H1 (cell line): Measurements from ENCODE around the gene CYB561D2. TPM values are rescaled to one million over a fixed set of nuclear protein-coding genes. Genes with fewer than 3 reads are reported as not detected.

Experiments
- CTCF ChIA-PET: fragments of 300-600 bp; sonication (Branson Sonifier 250); formaldehyde crosslinking; loops from one replicate; lab custom pipeline; 2021; ENCODE audit not compliant: partially characterized antibody; lab: Charles Lee
- POLR2A ChIA-PET: fragments of 300-600 bp; sonication (Branson Sonifier 250); formaldehyde crosslinking; loops from one replicate; lab custom pipeline; 2021; ENCODE audit warnings: inconsistent platforms; ENCODE audit not compliant: partially characterized antibody; lab: Charles Lee
- DNase-seq, 2 experiments: peaks; one replicate each; pipeline versions ENCODE4 v3.0.0 to v3.0.0-alpha.2; 2010 to 2022; ENCODE audit warnings: low spot score in 2 of 2, low read depth in 1 of 2, mixed read lengths in 1 of 2
- FAIRE-seq: peaks from 2 replicates; lab custom pipeline; 2011; peaks lifted over from hg19 to GRCh38; lab: Jason Lieb, UNC
- H2AFZ ChIP-seq: 2 replicates; pipeline ENCODE4 v1.8.1; 2012; ENCODE audit warnings: low read length, inconsistent platforms
- H2AK5ac ChIP-seq: 2 replicates; pipeline ENCODE4 v1.6.1; 2013; ENCODE audit warnings: low read depth, low read length
- H2BK120ac ChIP-seq: replicated peaks from 2 replicates; pipeline ENCODE3; 2013; ENCODE audit warnings: low read depth, low read length, inconsistent platforms
- H2BK12ac ChIP-seq: 2 replicates; pipeline ENCODE4 v1.6.1; 2013; ENCODE audit warnings: low read depth, low read length
- H2BK15ac ChIP-seq: 2 replicates; pipeline ENCODE4 v1.6.1; 2013; ENCODE audit warnings: low read length
- H2BK20ac ChIP-seq: 2 replicates; pipeline ENCODE4 v1.6.1; 2013; ENCODE audit warnings: low read length
- H2BK5ac ChIP-seq: 2 replicates; pipeline ENCODE4 v1.6.1; 2013; ENCODE audit warnings: low read depth, low read length
- H3K14ac ChIP-seq: 2 replicates; pipeline ENCODE4 v1.6.1; 2013; ENCODE audit warnings: inconsistent platforms; ENCODE audit not compliant: insufficient read length
- H3K18ac ChIP-seq: 2 replicates; pipeline ENCODE4 v1.6.1; 2013; ENCODE audit warnings: low read length; ENCODE audit errors: extremely low read depth
- H3K23ac ChIP-seq: 2 replicates; pipeline ENCODE4 v1.6.1; 2013; ENCODE audit warnings: inconsistent platforms; ENCODE audit not compliant: insufficient read length
- H3K23me2 ChIP-seq: 2 replicates; pipeline ENCODE4 v1.6.1; 2013; ENCODE audit warnings: low read depth, low read length
- H3K27ac ChIP-seq: 2 replicates; pipeline ENCODE4 v1.6.1; 2011; ENCODE audit warnings: low read depth, low read length, inconsistent platforms
- H3K27me3 ChIP-seq, 4 experiments: replicated peaks in 1 of 4; 1 replicate in 1 of 4; 2 replicates in 3 of 4; pipeline versions ENCODE4 v1.6.1 to v1.8.1; 2011 to 2013; ENCODE audit warnings: low read length in 3 of 4, mild to moderate bottlenecking in 3 of 4, inconsistent platforms in 2 of 4, mixed read lengths in 2 of 4, moderate library complexity in 1 of 4; ENCODE audit not compliant: control insufficient read depth in 3 of 4, insufficient read depth in 3 of 4; ENCODE audit errors: extremely low read depth in 1 of 4
- H3K36me3 ChIP-seq, 4 experiments: 2 replicates each; pipeline versions ENCODE4 v1.6.1 to v1.8.1; 2011 to 2013; ENCODE audit warnings: mild to moderate bottlenecking in 4 of 4, low read length in 3 of 4, moderate library complexity in 2 of 4, control low read depth in 1 of 4, inconsistent platforms in 1 of 4; ENCODE audit not compliant: insufficient read depth in 4 of 4, control insufficient read depth in 2 of 4
- H3K4ac ChIP-seq: replicated peaks from 2 replicates; pipeline ENCODE3; 2013; ENCODE audit warnings: low read length, low read depth, mixed read lengths, inconsistent platforms; ENCODE audit not compliant: insufficient read length
- H3K4me1 ChIP-seq, 4 experiments: replicated peaks in 1 of 4; 1 replicate in 1 of 4; 2 replicates in 3 of 4; pipeline versions ENCODE4 v1.6.1 to v1.8.1; 2011 to 2013; ENCODE audit warnings: low read length in 3 of 4, inconsistent platforms in 2 of 4, mixed read lengths in 1 of 4; ENCODE audit not compliant: insufficient read depth in 4 of 4, control insufficient read depth in 3 of 4
- H3K4me2 ChIP-seq, 2 experiments: 2 replicates each; pipeline versions ENCODE4 v1.6.1 to v1.8.1; 2011 to 2013; ENCODE audit warnings: low read depth in 2 of 2, low read length in 2 of 2, control low read depth in 1 of 2, inconsistent platforms in 1 of 2, mild to moderate bottlenecking in 1 of 2; ENCODE audit not compliant: insufficient read depth in 1 of 2
- H3K4me3 ChIP-seq, 4 experiments: fragments of 200-600, 300-600 bp in 1 of 4; sonication (generic), shearing (Covaris generic), sonication (Bioruptor Twin) in 1 of 4; 2 replicates each; pipeline versions ENCODE4 v1.5.1 to v1.8.1; 2011 to 2016; ENCODE audit warnings: low read length in 4 of 4, low read depth in 3 of 4, control low read depth in 2 of 4, inconsistent platforms in 2 of 4, mild to moderate bottlenecking in 2 of 4, mixed read lengths in 1 of 4, moderate library complexity in 1 of 4; ENCODE audit not compliant: insufficient read depth in 2 of 4; ENCODE audit errors: extremely low read depth in 1 of 4
- H3K56ac ChIP-seq: replicated peaks from 2 replicates; pipeline ENCODE3; 2013; ENCODE audit warnings: low read depth, mild to moderate bottlenecking, mixed read lengths, low read length, inconsistent platforms; ENCODE audit not compliant: insufficient read length
- H3K79me1 ChIP-seq: 2 replicates; pipeline ENCODE4 v1.6.1; 2013; ENCODE audit warnings: low read depth, low read length, control low read depth
- H3K79me2 ChIP-seq, 2 experiments: 2 replicates each; pipeline versions ENCODE4 v1.6.1 to v1.8.1; 2012 to 2013; ENCODE audit warnings: low read length in 2 of 2, mild to moderate bottlenecking in 2 of 2, inconsistent platforms in 1 of 2; ENCODE audit not compliant: insufficient read depth in 2 of 2, control insufficient read depth in 1 of 2
- H3K9ac ChIP-seq, 4 experiments: replicated peaks in 1 of 4; 1 replicate in 1 of 4; 2 replicates in 3 of 4; pipeline versions ENCODE4 v1.6.1 to v1.8.1; 2011 to 2013; ENCODE audit warnings: low read depth in 3 of 4, low read length in 3 of 4, control low read depth in 2 of 4, mild to moderate bottlenecking in 2 of 4, moderate library complexity in 2 of 4, inconsistent platforms in 1 of 4; ENCODE audit errors: extremely low read depth in 1 of 4
- H3K9me3 ChIP-seq, 2 experiments: 2 replicates each; pipeline versions ENCODE4 v1.6.1 to v1.8.1; 2012 to 2013; ENCODE audit warnings: mild to moderate bottlenecking in 2 of 2, moderate library complexity in 2 of 2, control low read depth in 1 of 2, inconsistent platforms in 1 of 2, low read depth in 1 of 2, low read length in 1 of 2, mixed read lengths in 1 of 2; ENCODE audit not compliant: insufficient read depth in 2 of 2
- H4K20me1 ChIP-seq, 2 experiments: replicated peaks in 1 of 2; 2 replicates each; pipeline versions ENCODE3 to v1.8.1; 2011 to 2013; ENCODE audit warnings: inconsistent platforms in 2 of 2, low read length in 2 of 2, mild to moderate bottlenecking in 1 of 2; ENCODE audit not compliant: insufficient read depth in 2 of 2, control insufficient read depth in 1 of 2
- H4K5ac ChIP-seq: 2 replicates; pipeline ENCODE4 v1.6.1; 2013; ENCODE audit warnings: low read length, low read depth, mixed read lengths, inconsistent platforms; ENCODE audit not compliant: insufficient read length
- H4K8ac ChIP-seq: 2 replicates; pipeline ENCODE4 v1.8.0; 2013; ENCODE audit warnings: mild to moderate bottlenecking, moderate library complexity, low read length, inconsistent platforms; ENCODE audit not compliant: insufficient read depth; ENCODE audit errors: extremely low read depth
- H4K91ac ChIP-seq: replicated peaks from 2 replicates; pipeline ENCODE3; 2013; ENCODE audit warnings: low read length, mixed read lengths, inconsistent platforms; ENCODE audit not compliant: insufficient read length
- CHD1 ChIP-seq: IDR thresholded peaks from 2 replicates; pipeline ENCODE4 v1.6.1; 2012; ENCODE audit warnings: low read depth, low read length, improper control_type of control experiment
- CTCF ChIP-seq, 3 experiments: IDR thresholded peaks; 1 replicate in 2 of 3; 2 replicates in 1 of 3; pipeline versions ENCODE4 v1.5.1 to v1.6.1; 2011; ENCODE audit warnings: low read length in 3 of 3, mild to moderate bottlenecking in 3 of 3, inconsistent platforms in 2 of 3, low read depth in 1 of 3, moderate library complexity in 1 of 3; ENCODE audit not compliant: insufficient read depth in 1 of 3; ENCODE audit errors: control extremely low read depth in 1 of 3
- EZH2 ChIP-seq: fragments of 200-600 bp; sonication (generic); IDR thresholded peaks from 2 replicates; pipeline ENCODE4 v1.7.1; 2012; ENCODE audit warnings: low read depth, mild to moderate bottlenecking, moderate library complexity, low read length, inconsistent platforms; ENCODE audit not compliant: severe bottlenecking
- KDM1A ChIP-seq: fragments of 200-600, 300-600 bp; sonication (generic); IDR thresholded peaks from 2 replicates; pipeline ENCODE4 v1.7.1; 2016; ENCODE audit warnings: mild to moderate bottlenecking, low read length, borderline replicate concordance
- POLR2A ChIP-seq, 2 experiments: IDR thresholded peaks; 1 replicate in 1 of 2; 2 replicates in 1 of 2; pipeline ENCODE4 v1.6.1; 2011; ENCODE audit warnings: low read depth in 2 of 2, low read length in 2 of 2, mild to moderate bottlenecking in 2 of 2; ENCODE audit errors: control extremely low read depth in 1 of 2
- RAD21 ChIP-seq, 2 experiments: IDR thresholded peaks in 1 of 2; conservative IDR thresholded peaks in 1 of 2; 2 replicates each; pipeline ENCODE4 v1.6.1; 2011; ENCODE audit warnings: low read depth in 2 of 2, low read length in 2 of 2, improper control_type of control experiment in 1 of 2, inconsistent platforms in 1 of 2, mild to moderate bottlenecking in 1 of 2, moderate library complexity in 1 of 2
- TBP ChIP-seq: IDR thresholded peaks from 2 replicates; pipeline ENCODE4 v1.6.1; 2011; ENCODE audit warnings: low read depth, low read length, improper control_type of control experiment
- WGBS, 2 experiments: shearing (Covaris generic) in 1 of 2; methylation state at CpG; one replicate each; pipeline versions ENCODE4 v1.1.6 to v1.1.7; 2013 to 2015; ENCODE audit warnings: low lambda C conversion rate in 2 of 2, mixed read lengths in 2 of 2, inconsistent platforms in 1 of 2, low coverage in 1 of 2, missing lambda C conversion rate in 1 of 2; ENCODE audit not compliant: insufficient replicate concordance in 2 of 2, insufficient coverage in 1 of 2, insufficient read length in 1 of 2; ENCODE audit errors: extremely low coverage in 1 of 2, missing lambda C conversion rate in 1 of 2; 5-methylcytosine and 5-hydroxymethylcytosine counted together
- polyA plus RNA-seq, 7 experiments: library from polyadenylated mRNA; depleted of rRNA in 3 of 7; stranded (reverse) in 5 of 7; unstranded in 2 of 7; fragments of >200 nt in 5 of 7; fragments of 200-250 nt in 2 of 7; gene quantifications; 1 replicate in 5 of 7; 2 replicates in 1 of 7; 4 replicates in 1 of 7; pipeline versions ENCODE4 v1.2.1 to v1.2.3, GENCODE V29; 2011 to 2013; ENCODE audit warnings: missing spikeins in 2 of 7, mixed read lengths in 2 of 7
- total RNA-seq: library from RNA; stranded (reverse); fragmentation: NEBNext Ultra II Directional; extraction: Animal tissue kit (Norgen Biotek cat#: 25700); gene quantifications from 2 replicates; pipeline ENCODE4 v1.2.1, GENCODE V29; 2021

CYB561D2 gene
- total and polyA plus RNA-seq, 2 of the 8 experiments (the other 6 are each of a cell fraction or from before 2014, with no cell fraction given) = 9.8 to 34.0 TPM

GRCh38 chr3:50303013-50303815, 47.4 kb upstream of the CYB561D2 start, which contains the start of gene HYAL1:
Gene HYAL1, minus strand, starts transcription at chr3:50303574. Its CDS starts 618 bp downstream, at chr3:50302956.
- H3K56ac ChIP-seq = peak within 1 kb of the TSS; percentile 14
- no peak within 1 kb of the TSS for H2BK20ac ChIP-seq
- no peaks in the 10 kb centered on the region for H4K20me1 ChIP-seq
- no peak within 1 kb of the TSS for H2AFZ ChIP-seq
- H4K5ac ChIP-seq = no peak within 1 kb of the TSS
- H2BK15ac ChIP-seq = peak within 1 kb of the TSS; percentile 46; the same call in 1 of the 2 replicates
- no peak within 1 kb of the TSS for H3K27ac ChIP-seq
- H3K27me3 ChIP-seq = no peaks in the 10 kb centered on the region
- peak within 1 kb of the TSS; percentile 13 for H3K4ac ChIP-seq
- peak within 1 kb of the TSS in 1 of 4 experiments; percentile 23; a peak in 1 of 8 replicates for H3K4me3 ChIP-seq
- H3K14ac ChIP-seq = no peak within 1 kb of the TSS
- H2BK12ac ChIP-seq = peak within 1 kb of the TSS; percentile 77; the same call in 1 of the 2 replicates
- H3K23me2 ChIP-seq = peaks cover 5% of the 10 kb centered on the region; the same call in 1 of the 2 replicates
- peak within 1 kb of the TSS; percentile 32; the same call in 1 of the 2 replicates for H2BK5ac ChIP-seq
- H3K36me3 ChIP-seq = no peaks in the 10 kb centered on the region
- POLR2A ChIA-PET = interaction anchor here (1.0 to 11.3 kb wide), 4 partner anchors 11 to 39 kb away, joined by 3 to 149 read pairs (median 10); partner anchors contain the start of genes HYAL2, IFRD2 and TUSC2
- peak within 1 kb of the TSS; percentile 85 for H3K18ac ChIP-seq
- no peak within 1 kb of the TSS for H3K23ac ChIP-seq
- DNase-seq (peak in 1 of 2 experiments; percentile 85), FAIRE-seq (peak; percentile 24)
- H3K79me1 ChIP-seq = no peaks in the 10 kb centered on the region
- H3K9ac ChIP-seq = no peak within 1 kb of the TSS; a peak in 1 of 7 replicates
- no peak within 1 kb of the TSS for H2BK120ac ChIP-seq
- H3K4me1 ChIP-seq = peaks cover 0 to 25% (median 12%) of the 10 kb centered on the region in 4 experiments; a peak in 6 of 7 replicates
- no peaks in the 10 kb centered on the region for H3K79me2 ChIP-seq
- peak within 1 kb of the TSS; percentile 41 for H4K8ac ChIP-seq
- H2AK5ac ChIP-seq = peak within 1 kb of the TSS; percentile 26; the same call in 1 of the 2 replicates
- 64% methylated on average over 14 of the region's 14 CpGs; no CpG with 5 or more reads in 1 of the 2 experiments for WGBS, 2 experiments
- H3K4me2 ChIP-seq = peak within 1 kb of the TSS; percentile 43 to 44; a peak in 3 of 4 replicates
- CTCF ChIA-PET = interaction anchor here (0.8 to 3.6 kb wide), 9 partner anchors 9 to 50 kb away, joined by 3 to 24 read pairs (median 5); partner anchors contain the start of genes HYAL2 and IFRD2
- peaks cover 6 to 16% of the 10 kb centered on the region in 2 experiments; a peak in 3 of 4 replicates for H3K9me3 ChIP-seq
- H4K91ac ChIP-seq = peak within 1 kb of the TSS; percentile 12
- TF ChIP-seq EZH2 (no peak), RAD21 (IDR thresholded peaks at IDR 0.05 in 1 of 2, conservative IDR thresholded peaks at IDR 0.05 in 1 of 2; ENCODE audit: low read depth in 2 of 2, low read length in 2 of 2) (peak; percentile 25 to 53; a peak in 3 of 4 replicates), TBP (peak; percentile 52; the same call in 1 of the 2 replicates), CTCF (IDR thresholded peaks at IDR 0.05; ENCODE audit: control extremely low read depth in 1 of 3, insufficient read depth in 1 of 3, low read depth in 1 of 3, low read length in 3 of 3) (peak in 2 of 3 experiments; percentile 39 to 41; a peak in 3 of 4 replicates), CHD1 (no peak), KDM1A (no peak), POLR2A (IDR thresholded peaks at IDR 0.05; ENCODE audit: control extremely low read depth in 1 of 2, low read depth in 2 of 2, low read length in 2 of 2) (no peak; a peak in 1 of 3 replicates)
